DND-41 (cell line): ENCODE results near the gene ZMPSTE24.

ENCODE experiments used
- ATAC-seq: fragments of 200-7000 bp; cut with Tn5 transposase; 3 replicates; pipeline ENCODE4 v1.9.1; 2021; ENCODE audit warnings: low read depth; ENCODE audit not compliant: insufficient read depth
- DNase-seq: peaks from one replicate; pipeline ENCODE4 v3.0.0-alpha.2; 2020
- H2AFZ ChIP-seq: 2 replicates; pipeline ENCODE4 v1.6.0; 2012; ENCODE audit warnings: low read depth, low read length
- H3K27ac ChIP-seq: 2 replicates; pipeline ENCODE4 v1.5.1; 2012; ENCODE audit warnings: low read length, inconsistent platforms
- H3K27me3 ChIP-seq: fragments of 200-600 bp; sonication (generic); 2 replicates; pipeline ENCODE4 v1.6.0; 2012; ENCODE audit warnings: low read length, mild to moderate bottlenecking, inconsistent platforms; ENCODE audit not compliant: insufficient read depth, poor library complexity
- H3K36me3 ChIP-seq: 2 replicates; pipeline ENCODE4 v1.5.1; 2012; ENCODE audit warnings: low read length, inconsistent platforms; ENCODE audit not compliant: insufficient read depth
- H3K4me1 ChIP-seq: 2 replicates; pipeline ENCODE4 v1.5.1; 2012; ENCODE audit warnings: mild to moderate bottlenecking, low read length; ENCODE audit not compliant: insufficient read depth
- H3K4me2 ChIP-seq: 2 replicates; pipeline ENCODE4 v1.6.0; 2012; ENCODE audit warnings: mild to moderate bottlenecking, moderate library complexity, low read length, inconsistent platforms; ENCODE audit not compliant: insufficient read depth
- H3K4me3 ChIP-seq, 2 experiments: fragments of 200-600 bp in 1 of 2; shearing (Covaris generic) in 1 of 2; 2 replicates each; pipeline ENCODE4 v1.5.1; 2012 to 2016; ENCODE audit warnings: inconsistent platforms in 2 of 2, low read length in 2 of 2, mild to moderate bottlenecking in 2 of 2, low read depth in 1 of 2, moderate library complexity in 1 of 2
- H3K79me2 ChIP-seq: 2 replicates; pipeline ENCODE4 v1.6.0; 2012; ENCODE audit warnings: low read length, inconsistent platforms; ENCODE audit not compliant: insufficient read depth
- H3K9ac ChIP-seq: 2 replicates; pipeline ENCODE4 v1.6.0; 2012; ENCODE audit warnings: low read depth, mild to moderate bottlenecking, inconsistent platforms, low read length, moderate library complexity
- H3K9me3 ChIP-seq: 2 replicates; pipeline ENCODE4 v1.5.1; 2012; ENCODE audit warnings: low read length, moderate library complexity, mild to moderate bottlenecking, inconsistent platforms; ENCODE audit not compliant: insufficient read depth, severe bottlenecking
- H4K20me1 ChIP-seq: 2 replicates; pipeline ENCODE4 v1.6.0; 2012; ENCODE audit warnings: low read length; ENCODE audit not compliant: insufficient read depth
- CTCF ChIP-seq: IDR thresholded peaks from 2 replicates; pipeline ENCODE4 v1.5.1; 2012; ENCODE audit warnings: borderline replicate concordance, low read length, moderate library complexity, mild to moderate bottlenecking; ENCODE audit not compliant: poor library complexity, severe bottlenecking; ENCODE audit errors: extremely low read depth
- EZH2 ChIP-seq: IDR thresholded peaks from 3 replicates; pipeline ENCODE4 v1.6.1; 2012; ENCODE audit warnings: borderline replicate concordance, low read depth, mild to moderate bottlenecking, moderate library complexity, low read length, inconsistent platforms; ENCODE audit not compliant: severe bottlenecking

ZMPSTE24 gene

DNA sequence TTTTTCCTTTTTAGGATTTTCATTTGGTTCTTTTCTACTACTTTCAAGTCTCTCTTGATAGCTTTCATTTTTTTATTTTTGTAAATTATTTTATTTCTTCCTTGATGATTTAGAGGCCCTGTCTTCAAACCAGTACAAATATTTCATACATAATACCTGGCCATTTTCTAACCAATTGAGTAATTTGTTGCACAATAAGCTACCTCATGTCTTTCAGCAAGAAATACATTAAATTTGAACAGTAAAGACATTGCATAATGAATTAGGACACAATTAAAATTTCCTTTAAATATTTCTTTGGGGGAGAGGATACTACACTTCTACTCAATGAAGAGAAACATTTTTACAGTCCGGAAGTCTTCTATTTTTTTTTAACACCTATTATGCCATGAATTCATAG is 74.7 kb downstream of the ZMPSTE24 start:
- Histone ChIP-seq H4K20me1 (no peaks in the 10 kb centered on the region), H3K9ac (no peak overlapping the region), H3K27ac (no peak overlapping the region), H3K4me1 (no peaks in the 10 kb centered on the region), H3K4me3 (no peak overlapping the region), H3K36me3 (no peaks in the 10 kb centered on the region), H3K79me2 (no peaks in the 10 kb centered on the region), H3K9me3 (no peaks in the 10 kb centered on the region), H3K27me3 (no peaks in the 10 kb centered on the region), H3K4me2 (no peak overlapping the region), H2AFZ (no peak overlapping the region)
- no peak for TF ChIP-seq CTCF
- no peak for TF ChIP-seq EZH2
- ATAC-seq (no peak), DNase-seq (no peak)

- Histone ChIP-seq H3K79me2 (no peaks in the 10 kb centered on the region), H4K20me1 (no peaks in the 10 kb centered on the region), H3K9me3 (no peaks in the 10 kb centered on the region), H3K27ac (no peak overlapping the region), H3K36me3 (no peaks in the 10 kb centered on the region), H2AFZ (no peak overlapping the region), H3K4me1 (peaks cover 4% of the 10 kb centered on the region), H3K27me3 (peaks cover 4% of the 10 kb centered on the region), H3K9ac (no peak overlapping the region), H3K4me3 (no peak overlapping the region), H3K4me2 (no peak overlapping the region)
- no peak for DNase-seq
- TF ChIP-seq CTCF (no peak), EZH2 (no peak)
- no peak for ATAC-seq
These were observed 79.4 kb downstream of the ZMPSTE24 start for GRCh38 chr1:40337443-40337842.

DNA sequence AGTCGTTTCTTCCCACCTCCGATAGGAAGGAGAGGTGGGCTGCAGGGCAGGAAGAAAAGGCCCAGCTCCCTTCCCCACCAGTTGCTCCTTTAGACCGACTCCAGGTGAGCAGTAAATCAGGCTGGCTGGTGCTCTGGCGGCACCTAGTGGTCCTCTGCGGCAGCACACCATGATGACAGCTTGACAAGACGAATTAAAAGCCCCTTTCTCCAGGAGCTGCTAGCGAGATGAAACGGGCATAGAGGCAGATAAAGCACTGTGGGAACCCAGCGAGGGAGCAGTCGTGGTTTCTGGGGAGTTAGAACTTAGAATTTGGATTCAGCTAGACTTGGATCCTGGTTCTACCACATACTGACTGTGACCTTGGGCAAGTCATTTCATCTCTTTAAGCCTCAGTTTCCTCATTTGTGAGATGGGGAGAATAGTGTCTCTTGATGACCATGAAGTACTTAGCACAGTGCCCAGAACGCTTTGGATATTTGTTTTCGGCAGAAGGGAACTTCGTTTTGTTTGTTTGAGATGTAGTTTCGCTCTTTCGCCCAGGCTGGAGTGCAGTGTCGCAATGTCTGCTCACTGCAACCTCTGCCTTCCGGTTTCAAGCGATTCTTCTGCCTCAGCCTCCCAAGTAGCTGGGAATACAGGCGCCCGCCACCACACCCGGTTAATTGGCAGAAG is 80.8 kb downstream of the ZMPSTE24 start:
- Histone ChIP-seq H3K27ac (no peak overlapping the region), H3K4me1 (peaks cover 4% of the 10 kb centered on the region), H3K4me3 (no peak overlapping the region)

More for the DNA sequence above, 80.8 kb downstream of the ZMPSTE24 start:
- Histone ChIP-seq H3K27me3 (peaks cover 4% of the 10 kb centered on the region), H3K9ac (no peak overlapping the region), H3K9me3 (no peaks in the 10 kb centered on the region), H4K20me1 (no peaks in the 10 kb centered on the region), H3K4me2 (peak overlapping the region; percentile 27; the same call in 1 of the 2 replicates), H3K79me2 (no peaks in the 10 kb centered on the region), H3K36me3 (no peaks in the 10 kb centered on the region), H2AFZ (no peak overlapping the region)
- ATAC-seq, result peak; percentile 96
- peak; percentile 89 for DNase-seq
- TF ChIP-seq EZH2 (no peak), CTCF (peak; percentile 99)
